Dermis blood vessel endothelial cell (primary cell): ENCODE measurements around the gene XKR7. TPM values are rescaled to one million over a fixed set of nuclear protein-coding genes. Genes with fewer than 3 reads are reported as not detected.

ENCODE experiments used
- DNase-seq: peaks from one replicate; pipeline ENCODE4 v3.0.0; 2010
- total RNA-seq: library from RNA; depleted of rRNA; stranded (reverse); fragments of >200 nt; gene quantifications from 2 replicates; pipeline ENCODE4 v1.2.3, GENCODE V29; 2014

XKR7 gene
- total RNA-seq, 1 donor from 2014 or later, result not detected

GRCh38 chr20:31945319-31945718 is 22.6 kb upstream of the XKR7 start:
- no peak for DNase-seq

GRCh38 chr20:31945785-31946184 is 22.2 kb upstream of the XKR7 start:
- DNase-seq, result no peak

GRCh38 chr20:31948008-31948407 is 19.9 kb upstream of the XKR7 start:
- no peak for DNase-seq

- DNase-seq, result peak; percentile 2
Measured at GRCh38 chr20:31949877-31950646, 17.9 kb upstream of the XKR7 start.

- DNase-seq, result no peak
Measured at GRCh38 chr20:31951203-31951529, 16.8 kb upstream of the XKR7 start.

- peak; percentile 98 for DNase-seq
Measured at GRCh38 chr20:31951530-31952453, 16.2 kb upstream of the XKR7 start, which contains the start of gene PDRG1. TSS of gene PDRG1 (minus strand) at chr20:31952046. CDS start at chr20:31951961, 85 bp downstream.

GRCh38 chr20:31953556-31954148 is 14.3 kb upstream of the XKR7 start:
- DNase-seq, result no peak

- DNase-seq, result no peak
Measured at GRCh38 chr20:31954500-31954899, 13.5 kb upstream of the XKR7 start.

GRCh38 chr20:31956556-31957526 is 11.1 kb upstream of the XKR7 start:
- no peak for DNase-seq

GRCh38 chr20:31962761-31963160 is 5.2 kb upstream of the XKR7 start:
- DNase-seq, result no peak

GRCh38 chr20:31963889-31964288 is 4.1 kb upstream of the XKR7 start:
- no peak for DNase-seq

GRCh38 chr20:31966991-31967655 is 828 bp upstream of the XKR7 start:
- DNase-seq, result no peak

- DNase-seq, result peak; percentile 81
Measured at GRCh38 chr20:31968291-31969126, 558 bp downstream of the XKR7 start.

GRCh38 chr20:31969991-31970390 is 2.0 kb downstream of the XKR7 start:
- DNase-seq, result no peak

GRCh38 chr20:31972471-31973021 is 4.6 kb downstream of the XKR7 start:
- DNase-seq, result no peak

GRCh38 chr20:31974296-31974695 is 6.3 kb downstream of the XKR7 start:
- DNase-seq, result no peak

- DNase-seq, result no peak
Measured at GRCh38 chr20:31974951-31975487, 7.1 kb downstream of the XKR7 start.

- no peak for DNase-seq
Measured at GRCh38 chr20:31975874-31976273, 7.9 kb downstream of the XKR7 start.

GRCh38 chr20:31977080-31977479 is 9.1 kb downstream of the XKR7 start:
- DNase-seq, result no peak
